Measurements from ENCODE around the gene BCKDHA.

DNA sequence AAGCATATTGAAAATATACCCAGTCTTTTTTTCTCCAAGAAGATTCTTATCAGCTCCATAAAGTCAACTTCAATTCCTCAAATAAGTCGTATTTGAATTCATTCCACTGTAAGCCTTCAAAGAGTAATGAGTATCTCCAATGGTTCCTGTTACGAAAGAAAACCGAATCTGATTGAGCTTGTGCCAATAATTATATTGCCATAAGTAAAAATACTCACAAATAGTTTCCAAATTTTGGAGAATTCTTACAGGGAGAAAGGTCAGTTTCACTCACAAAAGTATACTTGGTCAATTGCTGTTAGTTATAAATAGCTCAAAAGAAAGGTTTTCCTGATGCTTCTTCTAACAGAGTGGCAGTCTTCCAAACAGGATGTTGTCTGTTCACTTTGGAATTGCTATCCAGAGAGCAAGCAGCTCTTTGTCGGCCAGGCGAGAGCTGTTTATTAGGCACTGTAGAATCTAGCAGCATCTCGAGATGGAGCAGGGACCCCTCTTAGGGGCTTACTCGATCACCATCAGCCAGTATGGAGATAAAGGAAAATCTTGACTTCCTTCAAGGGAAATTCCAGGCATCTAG is 58.8 kb downstream of the BCKDHA start:
- no peak for TF ChIP-seq POLR2A (IDR thresholded peaks at IDR 0.05)
- TF ChIP-seq, protein P1, sequence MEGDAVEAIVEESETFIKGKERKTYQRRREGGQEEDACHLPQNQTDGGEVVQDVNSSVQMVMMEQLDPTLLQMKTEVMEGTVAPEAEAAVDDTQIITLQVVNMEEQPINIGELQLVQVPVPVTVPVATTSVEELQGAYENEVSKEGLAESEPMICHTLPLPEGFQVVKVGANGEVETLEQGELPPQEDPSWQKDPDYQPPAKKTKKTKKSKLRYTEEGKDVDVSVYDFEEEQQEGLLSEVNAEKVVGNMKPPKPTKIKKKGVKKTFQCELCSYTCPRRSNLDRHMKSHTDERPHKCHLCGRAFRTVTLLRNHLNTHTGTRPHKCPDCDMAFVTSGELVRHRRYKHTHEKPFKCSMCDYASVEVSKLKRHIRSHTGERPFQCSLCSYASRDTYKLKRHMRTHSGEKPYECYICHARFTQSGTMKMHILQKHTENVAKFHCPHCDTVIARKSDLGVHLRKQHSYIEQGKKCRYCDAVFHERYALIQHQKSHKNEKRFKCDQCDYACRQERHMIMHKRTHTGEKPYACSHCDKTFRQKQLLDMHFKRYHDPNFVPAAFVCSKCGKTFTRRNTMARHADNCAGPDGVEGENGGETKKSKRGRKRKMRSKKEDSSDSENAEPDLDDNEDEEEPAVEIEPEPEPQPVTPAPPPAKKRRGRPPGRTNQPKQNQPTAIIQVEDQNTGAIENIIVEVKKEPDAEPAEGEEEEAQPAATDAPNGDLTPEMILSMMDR (IDR thresholded peaks at IDR 0.05) = no peak
